Measurements from ENCODE around the gene ENTPD8.

The ENTPD8 gene

DNA sequence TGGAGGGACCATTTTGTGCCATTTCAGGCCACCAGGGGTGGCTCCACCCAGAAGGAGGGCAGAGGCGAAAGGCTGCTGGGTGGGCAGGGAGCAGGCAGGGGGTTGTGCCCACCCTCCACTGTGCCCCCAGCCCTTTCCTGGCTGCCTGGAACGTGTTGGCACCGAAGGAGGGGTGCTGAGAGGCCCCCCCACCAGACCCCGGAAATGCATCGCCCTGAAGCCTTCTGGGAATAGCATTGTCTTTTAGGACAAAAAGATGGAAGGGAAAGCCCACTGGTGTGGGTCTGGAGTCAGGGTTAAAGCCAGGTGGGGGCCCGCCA is 12.9 kb downstream of the ENTPD8 start:
- TF ChIP-seq, protein P1, sequence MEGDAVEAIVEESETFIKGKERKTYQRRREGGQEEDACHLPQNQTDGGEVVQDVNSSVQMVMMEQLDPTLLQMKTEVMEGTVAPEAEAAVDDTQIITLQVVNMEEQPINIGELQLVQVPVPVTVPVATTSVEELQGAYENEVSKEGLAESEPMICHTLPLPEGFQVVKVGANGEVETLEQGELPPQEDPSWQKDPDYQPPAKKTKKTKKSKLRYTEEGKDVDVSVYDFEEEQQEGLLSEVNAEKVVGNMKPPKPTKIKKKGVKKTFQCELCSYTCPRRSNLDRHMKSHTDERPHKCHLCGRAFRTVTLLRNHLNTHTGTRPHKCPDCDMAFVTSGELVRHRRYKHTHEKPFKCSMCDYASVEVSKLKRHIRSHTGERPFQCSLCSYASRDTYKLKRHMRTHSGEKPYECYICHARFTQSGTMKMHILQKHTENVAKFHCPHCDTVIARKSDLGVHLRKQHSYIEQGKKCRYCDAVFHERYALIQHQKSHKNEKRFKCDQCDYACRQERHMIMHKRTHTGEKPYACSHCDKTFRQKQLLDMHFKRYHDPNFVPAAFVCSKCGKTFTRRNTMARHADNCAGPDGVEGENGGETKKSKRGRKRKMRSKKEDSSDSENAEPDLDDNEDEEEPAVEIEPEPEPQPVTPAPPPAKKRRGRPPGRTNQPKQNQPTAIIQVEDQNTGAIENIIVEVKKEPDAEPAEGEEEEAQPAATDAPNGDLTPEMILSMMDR (IDR thresholded peaks at IDR 0.05; ENCODE audit: insufficient read depth, missing control alignments) = no peak
- FAIRE-seq = no peak

DNA sequence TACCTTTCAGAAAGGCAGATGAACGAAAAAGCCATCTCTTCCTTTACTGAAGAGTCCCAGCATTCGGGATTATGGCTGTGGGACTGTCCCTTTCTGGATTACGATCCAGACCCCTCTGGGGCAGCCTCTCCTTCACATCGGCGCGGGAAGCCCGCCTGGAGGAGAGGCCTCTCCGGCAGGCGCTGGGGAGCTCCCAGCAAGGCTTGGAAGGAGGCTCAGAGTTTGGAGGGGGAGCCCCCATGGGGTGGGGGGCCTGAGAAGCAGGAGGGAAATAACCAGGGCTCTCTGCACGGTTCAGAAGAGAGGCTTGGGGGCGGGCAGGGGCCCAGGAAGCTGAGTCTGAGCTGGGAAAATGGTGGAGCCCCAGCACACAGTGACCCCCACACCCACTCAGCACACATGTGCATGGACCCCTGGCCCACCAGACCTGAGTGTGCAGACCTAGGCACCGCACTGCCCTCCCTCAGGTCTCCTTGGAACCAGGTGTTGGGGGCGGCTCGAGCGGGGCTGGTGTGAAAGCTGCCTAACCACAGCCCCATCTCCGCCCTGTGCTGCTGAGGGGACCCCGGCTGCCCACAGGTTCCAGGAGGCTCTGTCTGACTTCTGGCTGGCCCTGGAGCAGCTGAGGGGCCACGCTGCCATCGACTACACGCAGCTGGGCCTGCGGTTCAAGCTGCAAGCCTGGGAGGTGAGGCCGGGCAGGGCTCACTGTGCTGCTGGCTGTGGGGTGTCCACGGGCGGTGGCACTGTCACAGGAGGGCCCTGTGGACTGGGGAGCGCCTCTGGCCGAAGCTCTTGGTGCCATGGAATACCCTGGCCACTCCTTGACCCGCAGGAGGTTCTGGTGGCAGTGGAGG is 13.5 kb downstream of the ENTPD8 start:
- FAIRE-seq (no peak), DNase-seq (ENCODE audit: insufficient read length, low spot score) (no peak)

More for the DNA sequence above, 12.9 kb downstream of the ENTPD8 start:
- DNase-seq (ENCODE audit: insufficient read length, low spot score) = no peak

DNA sequence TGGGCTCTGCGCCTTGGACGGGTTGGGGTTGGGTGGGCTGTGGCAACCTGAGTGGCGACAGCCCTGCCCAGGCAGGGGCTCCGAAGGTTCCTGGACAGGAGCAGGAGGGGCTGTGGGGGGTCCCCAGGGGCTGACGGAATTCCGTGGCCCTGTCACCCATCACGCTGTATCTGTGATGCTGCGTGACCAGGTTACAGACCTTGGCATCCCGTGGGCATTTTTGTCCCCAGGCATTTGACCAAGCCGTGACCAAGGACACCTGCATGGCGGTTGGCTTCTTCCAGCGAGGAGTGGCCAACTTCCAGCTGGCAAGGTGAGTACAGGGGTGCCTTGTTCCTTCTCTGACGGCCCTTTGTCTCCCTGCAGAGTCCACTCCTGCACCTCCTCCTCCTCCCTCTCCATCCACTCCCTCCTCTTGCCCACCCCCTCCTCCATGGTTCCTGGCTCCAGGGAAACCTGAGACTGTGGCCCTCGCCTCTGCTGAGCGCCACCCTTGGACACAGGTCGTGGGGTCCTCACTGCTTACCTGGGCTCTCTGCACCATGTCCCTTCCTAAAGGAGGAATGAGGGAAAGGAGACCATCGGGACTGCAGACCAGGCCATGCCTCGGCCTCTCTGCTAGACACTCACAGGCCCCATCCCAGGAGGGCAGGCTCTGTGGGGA is 15.0 kb downstream of the ENTPD8 start:
- FAIRE-seq = no peak
- TF ChIP-seq, protein P1 (IDR thresholded peaks at IDR 0.05; ENCODE audit: insufficient read depth, missing control alignments) = no peak
- no peak for DNase-seq (ENCODE audit: insufficient read length, low spot score)

More for the DNA sequence above, 13.5 kb downstream of the ENTPD8 start:
- TF ChIP-seq, protein P1 (IDR thresholded peaks at IDR 0.05; ENCODE audit: insufficient read depth, missing control alignments) = no peak

DNA sequence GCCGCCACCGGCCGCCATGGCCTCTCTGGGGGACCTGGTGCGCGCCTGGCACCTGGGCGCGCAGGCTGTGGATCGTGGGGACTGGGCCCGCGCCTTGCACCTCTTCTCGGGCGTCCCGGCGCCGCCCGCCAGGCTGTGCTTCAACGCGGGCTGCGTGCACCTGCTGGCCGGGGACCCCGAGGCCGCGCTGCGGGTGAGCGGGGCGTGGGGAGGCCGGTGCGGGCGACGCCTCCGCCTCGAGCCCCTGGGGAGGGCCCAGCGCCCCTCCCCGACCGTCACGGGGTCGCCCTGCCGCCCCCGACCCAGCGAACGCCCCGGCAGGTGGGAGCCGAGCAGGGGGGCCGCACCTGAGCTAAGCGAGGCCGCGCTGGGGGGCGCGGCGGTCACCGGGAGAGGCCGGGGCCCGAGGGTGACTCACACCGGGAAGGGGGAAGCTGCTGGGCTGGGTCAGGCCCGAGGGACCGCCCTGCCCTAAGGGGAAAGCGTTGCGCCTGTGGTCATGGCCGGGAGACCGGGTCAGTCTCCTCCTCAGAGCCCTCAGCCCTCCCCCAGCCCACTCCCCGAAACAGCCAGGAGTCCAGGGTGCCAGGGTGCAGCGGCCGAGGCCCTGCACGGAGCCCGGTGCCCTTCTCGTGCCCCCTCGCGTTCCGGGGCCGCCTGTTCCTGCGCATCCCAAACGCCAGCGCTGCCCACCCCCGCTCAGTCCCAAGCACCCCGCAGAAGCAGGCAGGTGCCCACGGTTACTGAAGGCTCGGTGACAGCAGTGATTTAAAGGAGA is 17.5 kb downstream of the ENTPD8 start:
- DNase-seq (ENCODE audit: insufficient read length, low spot score) = no peak
- TF ChIP-seq, protein P1 (IDR thresholded peaks at IDR 0.05; ENCODE audit: insufficient read depth, missing control alignments) = no peak

DNA sequence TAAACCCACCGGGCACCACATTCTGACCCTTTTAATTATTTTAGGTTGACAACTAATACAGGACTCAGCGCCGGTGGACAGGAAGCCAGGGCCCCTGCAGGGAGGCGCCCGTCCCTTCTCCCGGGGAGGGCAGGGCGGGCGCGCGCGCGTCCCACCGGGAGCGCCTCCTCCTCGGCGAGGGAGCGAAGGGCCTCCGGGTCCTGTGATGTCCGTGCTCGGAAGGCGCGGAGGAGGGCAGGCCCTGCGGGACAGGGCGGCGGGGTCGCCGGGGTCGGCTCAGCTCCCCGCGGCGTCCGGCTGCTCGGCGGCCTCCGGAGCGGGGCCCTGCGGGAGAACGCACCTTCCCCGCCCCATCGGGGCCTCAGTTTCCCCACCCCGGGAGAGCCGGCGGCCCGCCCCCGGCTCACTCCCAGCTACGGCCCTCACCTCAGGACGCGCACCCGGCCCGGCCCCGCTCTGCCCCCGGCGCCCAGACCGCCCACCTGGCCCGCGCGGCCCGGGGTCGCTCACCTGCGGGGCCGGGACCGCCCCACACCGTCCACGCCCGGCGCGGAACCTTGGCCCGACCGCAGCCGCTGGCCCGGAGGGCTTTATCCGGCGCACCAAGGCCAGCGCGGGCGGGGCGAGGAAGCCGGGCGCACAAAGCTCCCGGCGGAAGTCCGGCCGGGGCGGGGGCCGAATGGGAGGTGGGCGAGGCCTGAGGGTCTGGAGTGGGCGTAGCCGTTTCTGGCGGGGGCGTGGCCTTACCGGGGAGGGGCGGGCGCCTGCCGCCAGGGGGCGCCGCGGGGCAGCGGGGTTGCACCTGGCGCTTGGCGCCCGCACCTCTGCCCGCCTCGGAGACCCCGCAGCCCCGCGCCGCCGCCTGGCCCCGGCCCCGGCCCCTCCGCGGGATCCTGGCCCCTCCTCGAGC is 18.3 kb downstream of the ENTPD8 start, which contains the start of the genes EXD3 and NOXA1:
Gene EXD3 (minus strand): TSS at position 559 of the 910 bp plus-strand sequence. CDS start 27,805 bp downstream, outside the sequence.
Gene NOXA1 (plus strand): TSS at position 790 of the 910 bp plus-strand sequence. CDS start 137 bp downstream, outside the sequence.
- no peak for FAIRE-seq
- TF ChIP-seq, protein P1 (IDR thresholded peaks at IDR 0.05; ENCODE audit: insufficient read depth, missing control alignments) = peak; percentile 38
- peak; percentile 68 for DNase-seq (ENCODE audit: insufficient read length, low spot score)

More for the DNA sequence above, 17.5 kb downstream of the ENTPD8 start:
- FAIRE-seq = no peak

All from D721Med (cell line).